K562 (cell line): Measurements from ENCODE around the gene DIP2C. TPM values are rescaled to one million over a fixed set of nuclear protein-coding genes. Genes with fewer than 3 reads are reported as not detected.

ENCODE experiments used
- ARID1B ChIP-seq: fragments of 450-650 bp; IDR thresholded peaks from 2 replicates; pipeline ENCODE4 v1.6.1; 2016; ENCODE audit warnings: antibody characterized with exemption, mild to moderate bottlenecking, inconsistent platforms
- CREM ChIP-seq: IDR thresholded peaks from 2 replicates; pipeline ENCODE4 v1.6.1; 2014; ENCODE audit warnings: antibody characterized with exemption, low read depth
- CXXC5 ChIP-seq: fragments of 250-450 bp; sonication (Bioruptor Pico); IDR thresholded peaks from 2 replicates; pipeline ENCODE4 v1.8.0; 2022; ENCODE audit warnings: inconsistent platforms, mild to moderate bottlenecking, moderate library complexity
- FOSL1 ChIP-seq: fragments of 200-800 bp; sonication (Bioruptor generic); conservative IDR thresholded peaks from 2 replicates; pipeline ENCODE4 v1.6.1; 2016; ENCODE audit warnings: missing genetic modification characterization, missing compliant biosample characterization
- FOXA3 ChIP-seq, 2 experiments: fragments of 450-650 bp in 1 of 2; sonication (generic) in 1 of 2; formaldehyde crosslinking; IDR thresholded peaks in 1 of 2; conservative IDR thresholded peaks in 1 of 2; 2 replicates each; pipeline versions ENCODE4 v1.4.0 to v1.8.0; 2020 to 2022; ENCODE audit warnings: mild to moderate bottlenecking in 2 of 2, missing genetic modification reagents in 1 of 2
- JUN ChIP-seq, 2 experiments: sonication (generic) in 1 of 2; formaldehyde crosslinking in 1 of 2; IDR thresholded peaks; 2 replicates each; pipeline versions ENCODE4 v1.6.1 to v1.8.0; 2012 to 2022; ENCODE audit warnings: borderline replicate concordance in 2 of 2, mild to moderate bottlenecking in 2 of 2, improper control_type of control experiment in 1 of 2, low read depth in 1 of 2, low read length in 1 of 2, missing genetic modification reagents in 1 of 2
- JUND ChIP-seq, 2 experiments: IDR thresholded peaks; 2 replicates in 1 of 2; 3 replicates in 1 of 2; pipeline ENCODE4 v1.6.1; 2011; ENCODE audit warnings: borderline replicate concordance in 2 of 2, low read depth in 2 of 2, low read length in 2 of 2, improper control_type of control experiment in 1 of 2, missing biosample characterization in 1 of 2, missing genetic modification characterization in 1 of 2, missing genetic modification reagents in 1 of 2
- KAT2B ChIP-seq: IDR thresholded peaks from one replicate; pipeline ENCODE4 v1.6.1; 2012; ENCODE audit warnings: low read depth, mild to moderate bottlenecking, control low read depth, inconsistent platforms, low read length, moderate library complexity
- MAZ ChIP-seq, 2 experiments: fragments of 450-650 bp in 1 of 2; sonication (generic) in 1 of 2; formaldehyde crosslinking; IDR thresholded peaks in 1 of 2; conservative IDR thresholded peaks in 1 of 2; 2 replicates each; pipeline versions ENCODE4 v1.4.0 to v1.5.0; 2020; ENCODE audit warnings: mild to moderate bottlenecking in 1 of 2, missing genetic modification reagents in 1 of 2
- MCM3 ChIP-seq: fragments of 450-650 bp; IDR thresholded peaks from 2 replicates; pipeline ENCODE4 v1.6.1; 2016
- MEIS2 ChIP-seq: fragments of 450-650 bp; IDR thresholded peaks from 2 replicates; pipeline ENCODE4 v1.6.1; 2014; ENCODE audit warnings: mild to moderate bottlenecking; ENCODE audit not compliant: partially characterized antibody
- TARDBP ChIP-seq: fragments of 450-650 bp; IDR thresholded peaks from 2 replicates; pipeline ENCODE4 v1.6.1; 2016
- ZNF23 ChIP-seq: fragments of 250-450 bp; sonication (Bioruptor Pico); IDR thresholded peaks from 2 replicates; pipeline ENCODE4 v1.4.0; 2020; ENCODE audit warnings: mild to moderate bottlenecking
- ZNF584 ChIP-seq: fragments of 200-800 bp; sonication (Bioruptor generic); IDR thresholded peaks from 2 replicates; pipeline ENCODE4 v1.6.1; 2016; ENCODE audit warnings: low read depth, mild to moderate bottlenecking, missing genetic modification characterization, missing compliant biosample characterization
- ZNF830 ChIP-seq: fragments of 250-450 bp; sonication (Bioruptor Pico); IDR thresholded peaks from 2 replicates; pipeline ENCODE4 v1.5.0; 2021; ENCODE audit warnings: mild to moderate bottlenecking
- polyA plus RNA-seq, 8 experiments: library from polyadenylated mRNA; depleted of rRNA in 4 of 8; stranded (reverse) in 5 of 8; unstranded in 3 of 8; fragments of >200 nt; fragmentation: Nextera tagmentation in 2 of 8; fragmentation: Illumina TruSeq in 1 of 8; extraction: Ambion mirVana in 2 of 8; extraction: Trizol in 1 of 8; gene quantifications; 2 replicates each; pipeline versions ENCODE4 v1.2.1 to v1.2.3, GENCODE V29; 2011 to 2014; ENCODE audit warnings: inconsistent platforms in 1 of 8, missing spikeins in 1 of 8
- total RNA-seq, 7 experiments: library from RNA; depleted of rRNA in 6 of 7; stranded (reverse); fragments of >200 nt in 6 of 7; fragmentation: Illumina TruSeq in 2 of 7; extraction: Trizol in 2 of 7; gene quantifications; 2 replicates each; pipeline versions ENCODE4 v1.2.1 to v1.2.3, GENCODE V29; 2011 to 2021; ENCODE audit warnings: low replicate concordance in 1 of 7
- TF ChIP-seq, protein P1 (sequence below): conservative IDR thresholded peaks from 2 replicates; pipeline ENCODE4 v1.6.1; 2011; ENCODE audit warnings: low read depth, mild to moderate bottlenecking, low read length; ENCODE audit not compliant: control insufficient read depth
- TF ChIP-seq, protein P2 (sequence below): fragments of 250-450 bp; sonication (Bioruptor Pico); IDR thresholded peaks from 2 replicates; pipeline ENCODE4 v1.5.0; 2021
- TF ChIP-seq, protein P3 (sequence below): fragments of 200-800 bp; sonication (Bioruptor generic); IDR thresholded peaks from 2 replicates; pipeline ENCODE4 v1.6.1; 2017; ENCODE audit warnings: missing genetic modification characterization, missing compliant biosample characterization
- TF ChIP-seq, protein P4 (sequence below), 2 experiments: fragments of 450-650 bp in 1 of 2; sonication (generic) in 1 of 2; formaldehyde crosslinking; conservative IDR thresholded peaks; 2 replicates each; pipeline versions ENCODE4 v1.4.0 to v1.8.1; 2020 to 2022; ENCODE audit warnings: mild to moderate bottlenecking in 1 of 2, missing genetic modification reagents in 1 of 2
- TF ChIP-seq, protein P5 (sequence below), 2 experiments: fragments of 450-650 bp in 1 of 2; sonication (generic) in 1 of 2; formaldehyde crosslinking in 1 of 2; IDR thresholded peaks in 1 of 2; conservative IDR thresholded peaks in 1 of 2; 2 replicates each; pipeline versions ENCODE4 v1.6.1 to v1.8.1; 2016 to 2023; ENCODE audit warnings: mild to moderate bottlenecking in 2 of 2, moderate library complexity in 2 of 2, inconsistent platforms in 1 of 2, missing genetic modification reagents in 1 of 2

The DIP2C gene
- total and polyA plus RNA-seq, 9 of the 15 experiments (the other 6 are each of a cell fraction or from before 2014, with no cell fraction given): 0.01 TPM; not detected in 8

DNA sequence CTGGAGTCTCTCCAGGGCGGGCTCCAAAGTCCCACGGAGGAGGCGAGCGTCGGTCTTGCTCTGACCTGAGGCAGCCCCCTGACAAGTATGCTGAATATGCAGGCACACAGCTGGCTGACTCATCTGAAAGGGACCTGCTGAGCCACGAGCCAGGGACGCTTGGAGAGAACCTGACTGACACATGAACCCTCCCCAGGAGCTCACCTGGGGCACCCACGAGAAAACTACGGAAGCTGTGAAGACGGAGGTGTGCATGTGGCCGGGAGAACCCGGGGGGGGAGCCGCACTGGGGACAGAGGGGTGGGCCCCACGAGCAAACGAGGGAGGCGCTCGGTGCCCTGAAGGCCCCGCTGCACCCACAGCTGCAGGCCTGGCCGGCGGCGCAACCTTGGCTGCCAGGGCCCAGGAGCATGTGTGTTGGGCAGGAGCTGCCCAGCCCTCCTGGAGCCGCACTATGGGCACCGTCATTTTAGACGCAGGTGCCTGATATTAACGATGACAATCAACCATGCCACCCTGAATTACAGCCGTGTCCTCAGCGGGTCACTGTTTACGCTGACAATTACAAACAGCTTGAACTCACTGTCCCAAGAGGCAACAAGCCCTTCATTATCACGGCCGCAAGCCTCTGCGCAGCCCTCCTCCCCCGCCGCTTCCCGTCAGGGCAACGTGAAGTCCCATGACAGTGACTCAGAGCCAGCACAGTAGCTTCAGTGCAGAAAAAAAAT is 64.7 kb downstream of the DIP2C start (continued):
- TF ChIP-seq, protein P1, sequence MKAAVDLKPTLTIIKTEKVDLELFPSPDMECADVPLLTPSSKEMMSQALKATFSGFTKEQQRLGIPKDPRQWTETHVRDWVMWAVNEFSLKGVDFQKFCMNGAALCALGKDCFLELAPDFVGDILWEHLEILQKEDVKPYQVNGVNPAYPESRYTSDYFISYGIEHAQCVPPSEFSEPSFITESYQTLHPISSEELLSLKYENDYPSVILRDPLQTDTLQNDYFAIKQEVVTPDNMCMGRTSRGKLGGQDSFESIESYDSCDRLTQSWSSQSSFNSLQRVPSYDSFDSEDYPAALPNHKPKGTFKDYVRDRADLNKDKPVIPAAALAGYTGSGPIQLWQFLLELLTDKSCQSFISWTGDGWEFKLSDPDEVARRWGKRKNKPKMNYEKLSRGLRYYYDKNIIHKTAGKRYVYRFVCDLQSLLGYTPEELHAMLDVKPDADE: no peak
- TF ChIP-seq CREM (peak; percentile 35; the same call in 1 of the 2 replicates), JUN (IDR thresholded peaks at IDR 0.05; ENCODE audit: borderline replicate concordance, low read depth, low read length) (peak; percentile 60; the same call in 1 of the 2 replicates), JUN (CRISPR knock-in tag; IDR thresholded peaks at IDR 0.05; ENCODE audit: borderline replicate concordance) (no peak), ARID1B (peak; percentile 60; the same call in 1 of the 2 replicates), CXXC5 (peak; percentile 79), KAT2B (no peak), JUND (IDR thresholded peaks at IDR 0.05; ENCODE audit: borderline replicate concordance, low read depth, low read length) (peak; percentile 92), JUND (tag; IDR thresholded peaks at IDR 0.05; ENCODE audit: borderline replicate concordance, low read depth, low read length) (peak; percentile 68; the same call in 1 of the 3 replicates), FOSL1 (tag) (peak; percentile 96), MAZ (CRISPR knock-in tag; conservative IDR thresholded peaks at IDR 0.05 in 1 of 2, IDR thresholded peaks at IDR 0.05 in 1 of 2) (no peak), TARDBP (no peak), MCM3 (no peak), MEIS2 (peak; percentile 35), ZNF23 (CRISPR knock-in tag) (no peak), ZNF830 (CRISPR knock-in tag) (no peak), ZNF584 (CRISPR knock-in tag) (peak; percentile 68; the same call in 1 of the 2 replicates), FOXA3 (CRISPR knock-in tag; conservative IDR thresholded peaks at IDR 0.05 in 1 of 2, IDR thresholded peaks at IDR 0.05 in 1 of 2) (no peak)
- TF ChIP-seq, protein P2, sequence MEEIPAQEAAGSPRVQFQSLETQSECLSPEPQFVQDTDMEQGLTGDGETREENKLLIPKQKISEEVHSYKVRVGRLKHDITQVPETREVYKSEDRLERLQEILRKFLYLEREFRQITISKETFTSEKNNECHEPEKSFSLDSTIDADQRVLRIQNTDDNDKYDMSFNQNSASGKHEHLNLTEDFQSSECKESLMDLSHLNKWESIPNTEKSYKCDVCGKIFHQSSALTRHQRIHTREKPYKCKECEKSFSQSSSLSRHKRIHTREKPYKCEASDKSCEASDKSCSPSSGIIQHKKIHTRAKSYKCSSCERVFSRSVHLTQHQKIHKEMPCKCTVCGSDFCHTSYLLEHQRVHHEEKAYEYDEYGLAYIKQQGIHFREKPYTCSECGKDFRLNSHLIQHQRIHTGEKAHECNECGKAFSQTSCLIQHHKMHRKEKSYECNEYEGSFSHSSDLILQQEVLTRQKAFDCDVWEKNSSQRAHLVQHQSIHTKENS: no peak
- TF ChIP-seq, protein P3, sequence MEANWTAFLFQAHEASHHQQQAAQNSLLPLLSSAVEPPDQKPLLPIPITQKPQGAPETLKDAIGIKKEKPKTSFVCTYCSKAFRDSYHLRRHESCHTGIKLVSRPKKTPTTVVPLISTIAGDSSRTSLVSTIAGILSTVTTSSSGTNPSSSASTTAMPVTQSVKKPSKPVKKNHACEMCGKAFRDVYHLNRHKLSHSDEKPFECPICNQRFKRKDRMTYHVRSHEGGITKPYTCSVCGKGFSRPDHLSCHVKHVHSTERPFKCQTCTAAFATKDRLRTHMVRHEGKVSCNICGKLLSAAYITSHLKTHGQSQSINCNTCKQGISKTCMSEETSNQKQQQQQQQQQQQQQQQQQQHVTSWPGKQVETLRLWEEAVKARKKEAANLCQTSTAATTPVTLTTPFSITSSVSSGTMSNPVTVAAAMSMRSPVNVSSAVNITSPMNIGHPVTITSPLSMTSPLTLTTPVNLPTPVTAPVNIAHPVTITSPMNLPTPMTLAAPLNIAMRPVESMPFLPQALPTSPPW (CRISPR knock-in tag): peak; percentile 68
- TF ChIP-seq, protein P4, sequence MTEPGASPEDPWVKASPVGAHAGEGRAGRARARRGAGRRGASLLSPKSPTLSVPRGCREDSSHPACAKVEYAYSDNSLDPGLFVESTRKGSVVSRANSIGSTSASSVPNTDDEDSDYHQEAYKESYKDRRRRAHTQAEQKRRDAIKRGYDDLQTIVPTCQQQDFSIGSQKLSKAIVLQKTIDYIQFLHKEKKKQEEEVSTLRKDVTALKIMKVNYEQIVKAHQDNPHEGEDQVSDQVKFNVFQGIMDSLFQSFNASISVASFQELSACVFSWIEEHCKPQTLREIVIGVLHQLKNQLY (CRISPR knock-in tag; conservative IDR thresholded peaks at IDR 0.05): no peak
- TF ChIP-seq, protein P5, sequence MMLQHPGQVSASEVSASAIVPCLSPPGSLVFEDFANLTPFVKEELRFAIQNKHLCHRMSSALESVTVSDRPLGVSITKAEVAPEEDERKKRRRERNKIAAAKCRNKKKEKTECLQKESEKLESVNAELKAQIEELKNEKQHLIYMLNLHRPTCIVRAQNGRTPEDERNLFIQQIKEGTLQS (IDR thresholded peaks at IDR 0.05): peak; percentile 79
- TF ChIP-seq, protein P5 (CRISPR knock-in tag; conservative IDR thresholded peaks at IDR 0.05): no peak
